K562 (cell line): Measurements from ENCODE around the gene NDUFAB1. TPM values are rescaled to one million over a fixed set of nuclear protein-coding genes. Genes with fewer than 3 reads are reported as not detected.

Experiments used
- ATAC-seq: fragments of 200-7000 bp; cut with Tn5 transposase; 3 replicates; pipeline ENCODE4 v1.9.1; 2020; ENCODE audit warnings: moderate library complexity
- BruUV-seq: library from RNA; stranded (reverse); fragments of 400-500 nt; replicated peaks from 2 replicates; lab custom pipeline; 2021; lab: Mats Ljungman, UMichigan
- CTCF ChIA-PET: fragments of 300-600 bp; formaldehyde crosslinking; extraction: SDS; loops from one replicate; lab custom pipeline; 2021; ENCODE audit warnings: low intra/inter-chr PET ratio; lab: Yijun Ruan, JAX
- POLR2A ChIA-PET: fragments of 300-600, 350-650 bp; sonication (Branson Sonifier 250); formaldehyde crosslinking; extraction: SDS; loops from one replicate; lab custom pipeline; 2021; ENCODE audit warnings: antibody characterized with exemption, inconsistent platforms; lab: Yijun Ruan, JAX
- DNase-seq, 4 experiments: peaks; one replicate each; pipeline versions ENCODE4 v3.0.0 to v3.0.0-alpha.2; 2011 to 2018; ENCODE audit warnings: low spot score in 3 of 4, mixed read lengths in 3 of 4; ENCODE audit errors: extremely low read depth in 1 of 4
- FAIRE-seq: peaks from 2 replicates; lab custom pipeline; 2011; peaks lifted over from hg19 to GRCh38; lab: Jason Lieb, UNC
- H2AFZ ChIP-seq: 2 replicates; pipeline ENCODE4 v1.6.0; 2011; ENCODE audit warnings: low read depth, low read length, control low read depth, inconsistent platforms
- H3K27ac ChIP-seq: fragments of 200-600 bp; 3 replicates; pipeline ENCODE4 v1.8.0; 2011; ENCODE audit warnings: low read depth, mild to moderate bottlenecking, control low read depth, inconsistent platforms, low read length, moderate library complexity, mixed read lengths; ENCODE audit errors: extremely low read depth
- H3K27me3 ChIP-seq, 2 experiments: fragments of 300-600 bp in 1 of 2; 2 replicates in 1 of 2; 3 replicates in 1 of 2; pipeline versions ENCODE4 v1.6.0 to v1.8.0; 2011; ENCODE audit warnings: inconsistent platforms in 2 of 2, low read length in 2 of 2, mild to moderate bottlenecking in 1 of 2, mixed read lengths in 1 of 2, moderate library complexity in 1 of 2; ENCODE audit not compliant: control insufficient read depth in 2 of 2, insufficient read depth in 2 of 2
- H3K36me3 ChIP-seq: fragments of 300-600 bp; 3 replicates; pipeline ENCODE4 v1.8.0; 2011; ENCODE audit warnings: mild to moderate bottlenecking, low read length, inconsistent platforms; ENCODE audit not compliant: control insufficient read depth, insufficient read depth
- H3K4me1 ChIP-seq, 2 experiments: fragments of 200-600 bp in 1 of 2; replicated peaks in 1 of 2; 2 replicates in 1 of 2; 3 replicates in 1 of 2; pipeline versions ENCODE4 v1.5.1 to v1.8.0; 2011; ENCODE audit warnings: inconsistent platforms in 2 of 2, low read length in 2 of 2, mild to moderate bottlenecking in 1 of 2, mixed read lengths in 1 of 2, moderate library complexity in 1 of 2; ENCODE audit not compliant: control insufficient read depth in 2 of 2, insufficient read depth in 2 of 2
- H3K4me2 ChIP-seq: 2 replicates; pipeline ENCODE4 v1.6.1; 2011; ENCODE audit warnings: low read length, control low read depth, inconsistent platforms, mixed read lengths; ENCODE audit not compliant: insufficient read depth
- H3K4me3 ChIP-seq: fragments of 200-600 bp; sonication (generic), shearing (Covaris generic); 2 replicates; pipeline ENCODE4 v1.5.1; 2016; ENCODE audit warnings: control low read depth, inconsistent platforms
- H3K79me2 ChIP-seq: fragments of 200-600 bp; 3 replicates; pipeline ENCODE4 v1.8.0; 2011; ENCODE audit warnings: low read length, inconsistent platforms; ENCODE audit not compliant: control insufficient read depth, insufficient read depth
- H3K9ac ChIP-seq, 2 experiments: 2 replicates each; pipeline versions ENCODE4 v1.6.0 to v1.6.1; 2011; ENCODE audit warnings: low read depth in 2 of 2, low read length in 2 of 2, control low read depth in 1 of 2, inconsistent platforms in 1 of 2, mild to moderate bottlenecking in 1 of 2, mixed read lengths in 1 of 2; ENCODE audit not compliant: insufficient read depth in 1 of 2
- H3K9me1 ChIP-seq: one replicate; pipeline ENCODE4 v1.6.0; 2011; ENCODE audit warnings: inconsistent platforms, mild to moderate bottlenecking, low read length, moderate library complexity; ENCODE audit not compliant: control insufficient read depth, insufficient read depth
- H3K9me3 ChIP-seq: replicated peaks from 2 replicates; pipeline ENCODE4 v1.5.1; 2011; ENCODE audit warnings: low read depth, low read length, inconsistent platforms; ENCODE audit not compliant: control insufficient read depth, insufficient read depth
- H4K20me1 ChIP-seq: replicated peaks from 2 replicates; pipeline ENCODE4 v1.6.1; 2011; ENCODE audit warnings: low read length, inconsistent platforms, mixed read lengths; ENCODE audit not compliant: control insufficient read depth, insufficient read depth
- CREM ChIP-seq: IDR thresholded peaks from 2 replicates; pipeline ENCODE4 v1.6.1; 2014; ENCODE audit warnings: antibody characterized with exemption, low read depth
- ETS2 ChIP-seq: IDR thresholded peaks from 2 replicates; pipeline ENCODE4 v1.6.1; 2016; ENCODE audit warnings: borderline replicate concordance, missing genetic modification characterization, mild to moderate bottlenecking, moderate library complexity, missing compliant biosample characterization; ENCODE audit not compliant: poor library complexity, severe bottlenecking
- IRF9 ChIP-seq: fragments of 450-650 bp; IDR thresholded peaks from 2 replicates; pipeline ENCODE4 v1.6.1; 2016; ENCODE audit warnings: missing biosample characterization, missing genetic modification characterization
- LARP7 ChIP-seq: fragments of 450-650 bp; IDR thresholded peaks from 2 replicates; pipeline ENCODE4 v1.6.1; 2016
- MAZ ChIP-seq, 2 experiments: fragments of 450-650 bp in 1 of 2; sonication (generic) in 1 of 2; formaldehyde crosslinking; IDR thresholded peaks in 1 of 2; conservative IDR thresholded peaks in 1 of 2; 2 replicates each; pipeline versions ENCODE4 v1.4.0 to v1.5.0; 2020; ENCODE audit warnings: mild to moderate bottlenecking in 1 of 2, missing genetic modification reagents in 1 of 2
- NFRKB ChIP-seq: fragments of 450-650 bp; IDR thresholded peaks from 2 replicates; pipeline ENCODE4 v1.6.1; 2016; ENCODE audit warnings: low read depth
- NR2C1 ChIP-seq, 2 experiments: fragments of 450-650 bp; IDR thresholded peaks; 2 replicates each; pipeline ENCODE4 v1.6.1; 2017; ENCODE audit warnings: mild to moderate bottlenecking in 2 of 2, antibody characterized with exemption in 1 of 2, inconsistent platforms in 1 of 2, missing compliant biosample characterization in 1 of 2, missing genetic modification characterization in 1 of 2
- POLR2H ChIP-seq: IDR thresholded peaks from 2 replicates; pipeline ENCODE4 v1.6.1; 2016; ENCODE audit warnings: missing genetic modification characterization, low read depth, mild to moderate bottlenecking, control low read depth, missing compliant biosample characterization, moderate library complexity
- SIN3B ChIP-seq: fragments of 450-650 bp; IDR thresholded peaks from 2 replicates; pipeline ENCODE4 v1.6.1; 2017; ENCODE audit warnings: low read depth, mild to moderate bottlenecking, moderate library complexity
- SIX5 ChIP-seq, 2 experiments: IDR thresholded peaks; 2 replicates each; pipeline ENCODE4 v1.6.1; 2011; ENCODE audit warnings: low read length in 2 of 2, borderline replicate concordance in 1 of 2, low read depth in 1 of 2, mild to moderate bottlenecking in 1 of 2, moderate library complexity in 1 of 2; ENCODE audit not compliant: insufficient read depth in 1 of 2
- SLC30A9 ChIP-seq: fragments of 250-450 bp; sonication (Bioruptor Pico); IDR thresholded peaks from 2 replicates; pipeline ENCODE4 v1.8.0; 2022; ENCODE audit warnings: mild to moderate bottlenecking, moderate library complexity
- ZBTB1 ChIP-seq: sonication (generic); formaldehyde crosslinking; IDR thresholded peaks from 2 replicates; pipeline ENCODE4 v1.8.1; 2023; ENCODE audit warnings: missing genetic modification reagents, low read depth, mild to moderate bottlenecking, borderline replicate concordance
- ZNF274 ChIP-seq: IDR thresholded peaks from 2 replicates; pipeline ENCODE4 v1.6.1; 2011; ENCODE audit warnings: low read depth, mild to moderate bottlenecking, low read length, moderate library complexity, borderline replicate concordance
- ZNF41 ChIP-seq: fragments of 250-450 bp; sonication (Bioruptor Pico); conservative IDR thresholded peaks from 2 replicates; pipeline ENCODE4 v1.4.0; 2020; ENCODE audit warnings: mild to moderate bottlenecking
- WGBS: fragments of 100-300 bp; shearing (Covaris generic); methylation state at CpG from one replicate; pipeline ENCODE4 v1.1.6; 2016; ENCODE audit warnings: low coverage, mixed read lengths; ENCODE audit not compliant: insufficient coverage; ENCODE audit errors: missing lambda C conversion rate; 5-methylcytosine and 5-hydroxymethylcytosine counted together
- in situ Hi-C: fragments of 300-500 bp; cut with MboI; formaldehyde crosslinking; loops from 4 replicates; pipeline ENCODE4 v1.15.0; 2018; ENCODE audit warnings: inconsistent platforms, mixed read lengths
- intact Hi-C: fragments of 100-400 bp; cut with micrococcal nuclease; formaldehyde crosslinking; loops from 2 replicates; pipeline ENCODE4 v1.14.2; 2022
- polyA plus RNA-seq, 8 experiments: library from polyadenylated mRNA; depleted of rRNA in 4 of 8; stranded (reverse) in 5 of 8; unstranded in 3 of 8; fragments of >200 nt; fragmentation: Nextera tagmentation in 2 of 8; fragmentation: Illumina TruSeq in 1 of 8; extraction: Ambion mirVana in 2 of 8; extraction: Trizol in 1 of 8; gene quantifications; 2 replicates each; pipeline versions ENCODE4 v1.2.1 to v1.2.3, GENCODE V29; 2011 to 2014; ENCODE audit warnings: inconsistent platforms in 1 of 8, missing spikeins in 1 of 8
- total RNA-seq, 7 experiments: library from RNA; depleted of rRNA in 6 of 7; stranded (reverse); fragments of >200 nt in 6 of 7; fragmentation: Illumina TruSeq in 2 of 7; extraction: Trizol in 2 of 7; gene quantifications; 2 replicates each; pipeline versions ENCODE4 v1.2.1 to v1.2.3, GENCODE V29; 2011 to 2021; ENCODE audit warnings: low replicate concordance in 1 of 7

NDUFAB1 gene
- total and polyA plus RNA-seq, 9 of the 15 experiments (the other 6 are each of a cell fraction or from before 2014, with no cell fraction given): 123 to 481 (median 238) TPM

- in situ Hi-C loops: no loop called here
- Histone ChIP-seq H4K20me1 (no peaks in the 10 kb centered on the region), H3K27ac (no peak overlapping the region)
- ATAC-seq: no peak
- TF ChIP-seq SIN3B (no peak), POLR2H (tag) (no peak), CREM (no peak), SIX5 (IDR thresholded peaks at IDR 0.05; ENCODE audit: borderline replicate concordance in 1 of 2, insufficient read depth in 1 of 2, low read depth in 1 of 2, low read length in 2 of 2) (no peak), MAZ (CRISPR knock-in tag; conservative IDR thresholded peaks at IDR 0.05 in 1 of 2, IDR thresholded peaks at IDR 0.05 in 1 of 2) (no peak), NFRKB (no peak), ZNF274 (no peak), IRF9 (tag) (no peak), ETS2 (tag) (no peak), ZNF41 (CRISPR knock-in tag) (no peak), SLC30A9 (no peak), LARP7 (no peak), NR2C1 (IDR thresholded peaks at IDR 0.05) (no peak), NR2C1 (tag; IDR thresholded peaks at IDR 0.05) (no peak), ZBTB1 (CRISPR knock-in tag) (no peak)
- TF ChIP-seq, all 486 proteins: peak for 0
- no peaks in the 10 kb centered on the region for H3K27me3 ChIP-seq
- CTCF ChIA-PET: no interaction called here
- no peak overlapping the region for H2AFZ ChIP-seq
- no peaks in the 10 kb centered on the region for H3K79me2 ChIP-seq
- H3K9ac ChIP-seq: no peak overlapping the region
- WGBS: 94% methylated on average over 3 of the region's 3 CpGs
- no peaks in the 10 kb centered on the region for H3K9me3 ChIP-seq
- H3K4me3 ChIP-seq: no peak overlapping the region
- H3K4me2 ChIP-seq: no peak overlapping the region
- POLR2A ChIA-PET: no interaction called here
- intact Hi-C loops: no loop called here
- DNase-seq: no peak
- no peak for FAIRE-seq
- no TSS peak for BruUV-seq
- H3K9me1 ChIP-seq: no peaks in the 10 kb centered on the region
- no peaks in the 10 kb centered on the region for H3K4me1 ChIP-seq
- peaks cover 54% of the 10 kb centered on the region for H3K36me3 ChIP-seq
Observed at GRCh38 chr16:23611936-23612335, 15.8 kb upstream of the NDUFAB1 start.
